ENCODE measurements around the gene AGAP3. TPM values are rescaled to one million over a fixed set of nuclear protein-coding genes. Genes with fewer than 3 reads are reported as not detected.

Gene AGAP3
- total and polyA plus RNA-seq, 2 donors (not counting 1 experiment from before 2014, with no cell fraction given): 21.1 to 22.3 TPM

GRCh38 chr7:151057989-151058780 lies 28.1 kb upstream of the AGAP3 start:
- Histone ChIP-seq H4K20me1 (ENCODE audit: control insufficient read depth, insufficient read depth, low read length, poor library complexity, severe bottlenecking) (peaks cover 32% of the 10 kb centered on the region), H3K9me3 (ENCODE audit: control extremely low read depth in 1 of 3, control insufficient read depth in 2 of 3, insufficient read depth in 1 of 3, low read length in 2 of 3) (no peaks in the 10 kb centered on the region), H3K4me2 (replicated peaks; ENCODE audit: low read depth, low read length, poor library complexity, severe bottlenecking) (peak overlapping the region; percentile 100), H3K4me1 (ENCODE audit: control insufficient read depth in 2 of 2, insufficient read depth in 2 of 2, low read length in 2 of 2) (peaks cover 23 to 40% of the 10 kb centered on the region in 2 donors), H3K36me3 (replicated peaks in 1 of 2; ENCODE audit: control extremely low read depth in 1 of 2, control insufficient read depth in 1 of 2, extremely low read depth in 1 of 2, insufficient read depth in 2 of 2, low read length in 1 of 2) (no peaks in the 10 kb centered on the region), H3K4me3 (ENCODE audit: control extremely low read depth in 1 of 5, extremely low read depth in 1 of 5, insufficient read depth in 1 of 5, low read depth in 2 of 5, low read length in 4 of 5) (peak overlapping the region; percentile 67 to 90 (median 73)), H2AFZ (ENCODE audit: insufficient read depth, low read depth, low read length, poor library complexity, severe bottlenecking) (peak overlapping the region; percentile 98), H3K79me2 (ENCODE audit: control insufficient read depth, insufficient read depth, low read length) (peaks cover 37% of the 10 kb centered on the region), H3K27ac (ENCODE audit: low read length in 2 of 2) (peak overlapping the region; percentile 79 to 82), H3K9ac (ENCODE audit: low read length) (peak overlapping the region; percentile 89), H3K27me3 (replicated peaks in 1 of 4; ENCODE audit: control extremely low read depth in 1 of 4, control insufficient read depth in 3 of 4, insufficient read depth in 4 of 4, low read length in 3 of 4) (no peaks in the 10 kb centered on the region)
- ATAC-seq (ENCODE audit: low read depth): peak; percentile 92
- H3K4me3 Mint-ChIP-seq: peak overlapping the region; percentile 96
- peaks cover 36% of the 10 kb centered on the region for H3K4me1 Mint-ChIP-seq
- ChIA-PET POLR2A (interaction anchor here (0.8 to 1.3 kb wide), 4 partner anchors 12 to 731 kb away, joined by 4 to 7 read pairs (median 6); partner anchors contain the start of gene ABCB8), CTCF (interaction anchor here (0.6 to 1.6 kb wide), 4 partner anchors 23 to 1453 kb away, joined by 3 to 6 read pairs (median 4); partner anchors contain the start of gene FASTK)
- H3K27me3 Mint-ChIP-seq: no peaks in the 10 kb centered on the region
- intact Hi-C loops (cut with micrococcal nuclease): loop anchor here (1.0 to 5.0 kb wide), 7 partner anchors 30 to 1343 kb away; partner anchors contain the start of genes ABCB8, ABCF2, REPIN1 and ZNF862
- DNase-seq: peak; percentile 98
- H3K9me3 Mint-ChIP-seq (ENCODE audit: insufficient read depth): no peaks in the 10 kb centered on the region
- no peak for TF ChIP-seq EZH2 (IDR thresholded peaks at IDR 0.05; ENCODE audit: borderline replicate concordance, insufficient read depth, low read depth, low read length, poor library complexity, severe bottlenecking)
- TF ChIP-seq CTCF (IDR thresholded peaks at IDR 0.05): no peak
- 1% methylated on average over 45 of the region's 46 CpGs for WGBS (ENCODE audit: insufficient coverage)
- peak overlapping the region; percentile 94 for H3K27ac Mint-ChIP-seq
